GM19239 (cell line): ENCODE data around the gene KDM2B.
"Not testable (repeated sequence)": the region's sequence is repeated elsewhere in the genome, so short reads cannot be mapped to it uniquely, and the experiment has no call there.

Source experiments
- DNase-seq: peaks from one replicate; pipeline ENCODE4 v3.0.0; 2011; ENCODE audit warnings: low spot score; ENCODE audit not compliant: insufficient read length
- FAIRE-seq: peaks from 2 replicates; lab custom pipeline; 2011; peaks lifted over from hg19 to GRCh38; lab: Jason Lieb, UNC

Gene KDM2B

GRCh38 chr12:121509339-121509738 is 71.5 kb downstream of the KDM2B start:
- FAIRE-seq, result no peak
- DNase-seq, result no peak

DNA sequence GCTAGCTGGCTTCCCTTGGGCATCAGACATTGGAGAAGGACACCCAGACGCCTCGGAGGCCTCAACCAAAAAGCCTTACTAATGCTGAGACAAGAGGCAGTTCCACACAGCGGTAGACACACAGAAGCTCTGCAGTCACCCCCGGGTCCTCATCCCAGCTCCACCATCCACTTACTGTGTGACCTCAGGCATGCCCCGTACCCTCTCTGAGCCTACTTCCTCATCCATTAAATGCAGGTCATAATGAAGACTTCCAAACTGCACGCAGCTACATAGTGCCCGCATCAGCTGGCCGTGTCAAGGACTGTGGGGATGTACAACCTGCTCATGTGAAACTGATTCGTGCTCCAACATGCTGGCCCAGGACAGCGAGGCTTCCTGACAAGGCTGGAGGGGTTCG is 72.3 kb downstream of the KDM2B start:
- DNase-seq, result no peak
- FAIRE-seq, result no peak

DNA sequence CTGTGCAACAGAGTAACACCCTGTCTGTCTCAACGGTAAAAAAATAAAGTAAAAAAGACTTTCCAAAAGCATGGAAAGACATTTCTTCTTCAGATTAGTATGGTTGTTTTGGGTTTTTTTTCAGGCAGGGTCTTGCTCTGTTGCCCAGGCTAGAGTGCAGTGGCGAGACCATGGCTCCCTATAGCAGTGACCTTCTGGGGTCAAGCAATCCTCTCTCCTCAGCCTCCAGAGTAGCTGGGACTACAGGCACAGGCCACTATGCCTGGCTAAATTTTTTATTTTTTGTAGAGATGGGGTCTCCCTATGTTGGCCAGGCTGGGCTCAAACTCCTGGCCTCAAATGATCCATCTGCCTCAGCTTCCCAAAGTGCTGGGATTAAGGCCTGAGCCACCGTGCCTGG is 72.8 kb downstream of the KDM2B start:
- FAIRE-seq, result no peak

DNA sequence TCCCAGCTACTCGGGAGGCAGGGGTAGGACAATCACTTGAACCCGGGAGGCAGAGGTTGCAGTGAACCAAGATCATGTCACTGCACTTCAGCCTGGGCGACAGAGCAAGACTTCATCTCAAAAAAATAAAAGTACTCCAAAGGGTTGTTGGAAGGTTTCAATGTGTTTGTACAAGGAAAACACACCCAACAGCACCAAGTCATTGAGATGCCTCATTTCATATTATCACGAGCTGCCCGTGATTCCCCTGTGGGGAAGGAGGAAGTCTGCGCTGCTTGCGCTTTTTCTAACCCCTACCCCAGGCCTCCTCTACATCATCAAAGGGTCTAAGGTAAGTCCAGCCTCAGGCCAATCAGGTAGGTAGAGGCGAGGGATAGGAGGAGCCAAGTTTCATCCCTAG is 73.6 kb downstream of the KDM2B start:
- FAIRE-seq (no peak), DNase-seq (no peak)

More for the DNA sequence above, 72.8 kb downstream of the KDM2B start:
- no peak for DNase-seq

GRCh38 chr12:121505513-121505912 is 75.3 kb downstream of the KDM2B start:
- DNase-seq (no peak), FAIRE-seq (no peak)

DNA sequence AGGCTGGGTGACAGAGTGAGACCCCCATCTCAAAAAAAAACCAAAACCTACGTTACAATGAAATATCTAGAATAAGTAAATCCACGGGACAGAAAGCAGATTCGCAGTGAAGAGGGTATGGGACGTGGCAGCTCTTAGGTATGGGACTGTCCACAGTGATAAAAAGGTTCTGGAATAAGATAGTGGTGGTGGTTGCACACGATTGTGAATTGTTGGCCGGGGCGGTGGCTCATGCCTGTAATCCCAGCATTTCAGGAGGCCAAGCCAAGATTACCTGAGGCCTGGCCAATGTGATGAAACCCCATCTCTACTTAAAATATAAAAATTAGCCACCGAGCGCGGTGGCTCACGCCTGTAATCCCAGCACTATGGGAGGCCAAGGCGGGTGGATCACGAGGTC is 76.3 kb downstream of the KDM2B start:
- DNase-seq, result no peak
- no peak for FAIRE-seq

GRCh38 chr12:121503395-121503794 is 77.4 kb downstream of the KDM2B start:
- FAIRE-seq (no peak), DNase-seq (no peak)

GRCh38 chr12:121501946-121502345 is 78.9 kb downstream of the KDM2B start:
- DNase-seq (no peak), FAIRE-seq (no peak)

- FAIRE-seq (peak; percentile 23), DNase-seq (peak; percentile 78)
Measured at GRCh38 chr12:121499929-121500793, 80.7 kb downstream of the KDM2B start.

GRCh38 chr12:121495746-121496145 is 85.1 kb downstream of the KDM2B start:
- no peak for FAIRE-seq
- no peak for DNase-seq

DNA sequence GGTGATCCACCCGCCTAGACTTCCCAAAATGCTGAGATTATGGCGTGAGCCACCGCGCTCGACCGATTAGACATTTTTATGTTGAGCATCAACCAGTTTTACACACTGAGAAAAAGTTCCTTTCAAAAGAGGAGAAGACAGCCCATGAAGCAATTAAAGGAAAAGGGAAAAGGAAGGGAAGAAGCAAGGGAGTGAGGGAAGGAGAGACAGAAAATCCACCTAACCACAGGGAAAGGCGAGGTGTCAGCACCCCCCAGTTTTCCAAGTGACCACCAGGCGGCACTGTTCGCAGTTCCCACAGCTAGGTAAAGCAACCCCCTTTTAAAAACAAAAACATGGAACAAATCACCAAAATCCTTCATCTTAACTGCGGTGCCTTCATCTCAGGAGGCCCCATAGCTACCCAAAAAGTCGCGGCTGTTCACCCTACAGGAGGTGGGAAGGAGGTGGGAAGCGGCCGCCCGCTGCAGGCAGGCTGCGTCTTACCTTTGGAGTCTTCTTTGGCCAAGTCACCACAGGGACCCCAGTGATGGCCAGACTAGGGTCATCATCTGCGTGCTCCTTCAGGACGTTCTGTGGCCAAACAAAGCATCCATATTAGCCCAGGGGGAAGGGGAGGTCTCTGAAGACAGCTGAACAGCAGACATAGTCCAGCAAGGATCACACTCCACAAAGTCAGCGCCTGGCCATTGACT is 86.6 kb downstream of the KDM2B start:
- FAIRE-seq (peak; percentile 73), DNase-seq (no peak)

- FAIRE-seq, result peak; percentile 39
- DNase-seq, result no peak
Measured at GRCh38 chr12:121490401-121491281, 90.2 kb downstream of the KDM2B start.

GRCh38 chr12:121489874-121490273 is 90.9 kb downstream of the KDM2B start:
- DNase-seq (no peak), FAIRE-seq (no peak)

GRCh38 chr12:121484967-121485366 is 95.9 kb downstream of the KDM2B start:
- no peak for FAIRE-seq
- DNase-seq, result no peak

DNA sequence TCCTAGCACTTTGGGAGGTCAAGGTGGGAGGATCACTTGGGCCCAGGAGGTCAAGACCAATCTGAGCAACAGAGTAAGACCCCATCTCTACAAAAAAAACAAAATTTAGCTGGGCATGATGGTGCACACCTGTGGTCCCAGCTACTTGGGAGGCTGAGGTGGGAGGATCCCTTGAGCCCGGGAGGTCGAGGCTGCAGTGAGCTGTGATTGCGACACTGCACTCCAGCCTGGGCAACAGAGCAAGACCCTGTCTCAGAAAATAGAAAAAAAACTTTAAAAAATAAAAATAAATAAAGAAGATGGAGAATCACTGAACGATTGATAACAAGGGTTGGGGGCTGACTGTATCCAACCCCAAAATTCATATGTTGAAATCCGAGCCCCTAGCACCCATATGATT is 96.3 kb downstream of the KDM2B start:
- not testable (repeated sequence) for DNase-seq, FAIRE-seq

- DNase-seq, result no peak
- FAIRE-seq, result no peak
Measured at GRCh38 chr12:121483949-121484348, 96.9 kb downstream of the KDM2B start.

GRCh38 chr12:121476477-121476876 is 104.3 kb downstream of the KDM2B start:
- FAIRE-seq (no peak), DNase-seq (no peak)

DNA sequence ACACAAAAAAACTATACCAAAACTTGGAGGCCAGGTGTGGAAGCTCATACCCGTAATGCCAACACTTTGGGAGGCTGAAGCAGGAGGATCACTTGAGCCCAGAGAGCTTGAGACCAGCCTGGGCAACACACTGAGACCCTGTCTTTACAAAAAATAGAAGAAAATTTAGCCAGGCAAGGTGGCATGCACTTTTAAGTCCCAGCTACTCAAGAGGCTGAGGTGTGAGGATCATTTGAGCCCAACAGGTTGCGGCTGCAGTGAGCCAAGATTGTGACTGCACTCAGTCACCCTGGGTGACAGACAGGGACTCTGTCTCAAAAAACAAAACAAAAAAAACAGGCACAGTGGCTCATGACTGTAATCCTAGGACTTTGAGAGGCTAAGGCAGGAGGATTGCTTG is 105.5 kb downstream of the KDM2B start:
- FAIRE-seq (no peak), DNase-seq (no peak)

DNA sequence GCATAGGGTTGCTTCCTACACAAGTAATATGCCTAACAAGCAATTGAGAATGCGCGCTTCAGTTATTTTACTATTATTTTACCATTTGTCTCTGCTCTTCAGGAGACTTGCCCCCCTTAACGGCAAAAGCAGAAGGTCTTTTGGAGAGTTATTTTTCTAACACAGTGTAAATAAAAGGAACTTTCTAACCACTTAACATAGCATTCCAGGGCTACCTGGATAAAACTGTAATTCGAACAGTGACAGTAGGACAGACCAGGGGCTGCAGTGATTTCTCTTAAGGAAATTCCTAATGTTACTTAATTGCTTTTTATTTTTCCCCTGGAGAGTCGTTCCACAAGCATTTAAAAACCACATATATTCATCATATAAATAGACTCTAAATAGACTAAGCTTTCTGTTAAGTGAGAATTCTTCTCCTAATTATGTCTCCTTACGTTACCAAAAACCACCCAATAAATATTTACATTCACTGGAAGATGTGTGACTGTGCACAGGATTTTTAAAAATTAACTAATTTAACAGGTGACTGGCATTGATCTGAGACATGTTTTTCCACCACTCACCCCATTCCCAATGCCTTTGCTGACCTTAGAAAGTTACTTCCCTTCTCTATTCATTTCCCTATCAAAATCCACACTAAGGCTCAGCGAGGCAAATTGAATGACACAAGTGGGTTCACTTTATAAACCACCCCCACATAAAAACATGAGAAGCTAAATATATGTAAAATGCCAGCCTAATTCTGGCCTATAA is 108.5 kb downstream of the KDM2B start:
- FAIRE-seq (no peak), DNase-seq (no peak)

- no peak for FAIRE-seq
Measured at GRCh38 chr12:121470751-121471150, 110.1 kb downstream of the KDM2B start.

More at GRCh38 chr12:121470751-121471150, 110.1 kb downstream of the KDM2B start:
- no peak for DNase-seq
